Measurements from ENCODE around the gene OR52I2.

The OR52I2 gene

GRCh38 chr11:4581443-4581842 lies at the start of gene OR52I2:
Gene OR52I2, plus strand, starts transcription at chr11:4581743.
- no peak for DNase-seq

DNA sequence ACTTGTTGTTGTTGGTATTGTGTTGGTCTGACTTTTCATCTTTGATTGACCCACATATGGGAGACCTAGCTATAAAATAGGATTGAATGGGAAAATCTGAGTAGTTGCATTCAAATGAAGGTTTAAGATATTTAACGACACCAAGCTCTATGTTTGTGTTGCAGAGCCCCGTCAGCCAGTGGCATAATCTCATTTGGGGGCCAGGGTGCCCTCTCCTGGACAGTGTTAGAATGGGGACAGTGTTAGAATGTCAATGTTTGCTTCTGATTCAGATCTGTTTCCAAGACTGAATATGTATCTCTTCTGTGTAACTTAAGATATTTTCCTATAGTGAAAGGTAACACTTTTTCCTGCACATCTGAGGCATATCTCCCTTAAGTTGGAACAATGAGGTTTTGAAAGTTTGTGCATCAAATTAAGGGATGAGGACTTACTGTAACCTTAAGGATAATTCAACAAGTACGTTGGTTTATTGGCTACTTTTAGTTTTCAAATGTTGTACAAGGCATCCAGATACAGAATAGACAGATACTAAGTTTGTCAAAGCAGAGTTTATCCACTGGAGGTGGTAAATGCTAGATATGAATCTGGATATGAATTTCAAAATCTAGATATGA lies 41.8 kb upstream of the OR52I2 start:
- DNase-seq: peak; percentile 16

DNA sequence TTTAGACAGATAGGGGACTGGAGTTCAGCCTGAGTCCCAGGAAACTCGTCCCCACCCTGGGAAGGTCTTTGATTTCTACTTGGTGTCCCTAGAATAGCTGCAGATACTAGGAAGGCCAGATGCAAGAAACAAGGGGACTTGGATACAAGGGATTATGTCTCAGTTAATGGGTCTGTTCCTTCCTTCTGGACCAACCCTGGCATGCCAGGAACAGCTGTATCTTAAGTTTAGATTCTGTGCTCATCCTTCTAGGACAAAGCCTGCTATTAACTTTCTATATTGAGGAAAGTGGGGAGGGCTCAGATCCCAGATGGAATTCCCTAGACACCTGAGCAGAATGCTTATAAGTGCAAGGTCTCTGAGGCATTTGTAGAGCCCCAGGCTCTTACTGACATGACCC lies 40.5 kb upstream of the OR52I2 start:
- no peak for DNase-seq

- DNase-seq: no peak
Observed at GRCh38 chr11:4543561-4543960, 38.0 kb upstream of the OR52I2 start.

DNA sequence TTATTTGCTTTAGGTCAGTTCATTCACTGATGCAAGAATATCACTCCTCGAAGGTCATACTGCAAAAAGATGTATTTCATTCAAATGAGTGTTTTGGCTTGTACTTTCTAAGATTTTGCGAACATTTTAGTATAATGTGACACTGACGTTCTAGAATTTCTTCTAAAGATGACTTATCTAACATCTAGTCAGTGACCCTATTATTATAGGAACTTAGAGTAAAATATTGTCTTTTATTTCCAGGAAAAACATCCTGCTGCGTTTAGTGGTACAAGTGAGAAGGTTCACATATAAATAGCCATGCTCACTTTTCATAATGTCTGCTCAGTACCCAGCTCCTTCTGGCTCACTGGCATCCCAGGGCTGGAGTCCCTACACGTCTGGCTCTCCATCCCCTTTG lies 36.7 kb upstream of the OR52I2 start, which contains the start of gene OR52M1:
Gene OR52M1, plus strand, starts transcription at position 301 of the 400 bp plus-strand sequence. Its CDS starts 0 bp downstream, at position 301.
- DNase-seq: no peak

- DNase-seq: no peak
Observed at GRCh38 chr11:4546878-4547277, 34.7 kb upstream of the OR52I2 start.

DNA sequence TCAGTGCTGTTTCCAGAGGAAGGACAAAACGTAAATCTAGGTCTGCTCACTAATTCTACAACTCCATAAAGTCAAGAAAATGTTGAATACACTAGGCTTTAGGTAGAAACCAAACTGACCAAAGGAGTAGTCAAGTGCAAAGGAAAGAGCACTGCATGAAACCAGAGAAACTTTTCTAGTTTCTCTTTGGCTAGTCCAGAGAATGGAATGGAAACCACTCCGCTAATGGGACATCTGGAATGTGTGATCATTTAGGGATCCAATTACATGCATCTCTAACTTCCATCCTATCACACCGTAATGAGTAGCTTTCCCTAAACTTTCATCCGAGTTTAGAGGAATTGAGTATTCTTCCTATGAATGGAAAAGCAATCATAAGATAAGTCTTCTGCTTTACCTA lies 34.1 kb upstream of the OR52I2 start:
- DNase-seq: no peak

DNA sequence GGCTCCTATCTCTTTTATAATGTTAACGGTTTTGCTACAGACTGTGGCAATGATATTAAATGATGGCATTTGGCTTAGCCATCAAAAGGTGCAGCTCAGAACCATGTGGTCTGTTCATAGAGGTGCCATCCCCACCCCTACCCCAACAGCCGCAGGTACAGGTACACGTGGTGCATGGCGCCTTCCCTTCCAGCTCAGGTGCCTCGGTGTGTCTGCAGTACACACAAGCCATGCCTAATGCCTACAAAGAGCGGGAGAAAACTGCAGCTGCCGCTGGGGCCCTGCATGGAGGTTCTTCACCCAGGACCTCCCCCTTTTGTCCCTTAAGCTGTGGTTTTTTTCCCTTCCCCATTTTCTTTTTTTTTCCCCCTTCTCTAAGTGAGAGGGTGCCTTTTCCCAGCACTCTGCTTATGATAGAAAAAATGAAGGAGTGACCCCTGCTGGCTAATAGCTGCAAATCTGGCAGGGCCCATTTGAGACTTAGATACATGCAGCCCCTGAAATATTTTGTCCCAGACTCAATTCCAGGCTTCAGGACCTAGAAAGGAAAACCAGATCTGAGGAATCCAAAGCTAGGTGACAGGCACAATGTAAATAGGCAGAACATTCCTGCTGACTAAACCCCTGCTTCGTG lies 30.1 kb upstream of the OR52I2 start:
- no peak for DNase-seq

DNA sequence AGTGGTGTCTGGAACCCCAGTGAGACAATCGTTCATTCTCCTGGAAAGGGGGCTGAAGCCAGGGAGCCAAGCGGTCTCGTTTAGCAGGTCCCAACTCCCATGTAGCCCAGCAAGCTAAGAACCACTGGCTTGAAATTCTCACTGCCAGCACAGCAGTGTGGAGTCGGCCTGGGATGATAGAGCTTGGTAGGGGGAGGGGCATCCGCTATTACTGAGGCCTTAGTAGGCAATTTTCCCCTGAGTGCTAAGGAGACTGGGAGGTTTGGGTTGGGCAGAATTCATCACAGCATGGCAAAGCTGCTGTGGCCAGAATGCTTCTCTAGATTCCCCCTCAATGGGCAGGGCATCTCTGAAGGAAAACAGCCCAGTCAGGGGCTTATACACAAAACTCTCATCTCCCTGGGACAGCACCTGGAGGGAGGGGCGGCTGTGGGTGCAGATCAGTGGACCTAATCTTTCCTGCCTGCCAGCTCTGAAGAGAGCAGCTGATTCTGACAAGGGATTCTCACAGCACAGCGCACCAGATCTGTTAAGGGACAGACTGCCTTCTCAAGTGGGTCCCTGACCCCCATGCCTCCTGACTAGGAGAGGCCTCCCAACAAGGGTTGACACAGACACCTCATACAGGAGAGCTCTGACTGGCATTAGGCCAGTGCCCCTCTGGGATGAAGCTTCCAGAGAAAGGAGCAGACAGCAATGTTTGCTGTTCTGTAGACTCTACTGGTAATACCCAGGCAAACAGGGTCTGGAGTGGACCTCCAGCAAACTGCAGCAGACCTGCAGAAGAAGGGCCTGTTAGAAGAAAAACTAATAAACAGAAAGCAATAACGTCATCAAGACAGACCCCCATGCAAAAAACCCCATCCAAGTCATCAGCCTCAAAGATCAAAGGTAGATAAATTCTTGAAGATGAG lies 21.8 kb upstream of the OR52I2 start:
- no peak for DNase-seq

- DNase-seq: no peak
Observed at GRCh38 chr11:4560467-4560866, 21.1 kb upstream of the OR52I2 start.

- no peak for DNase-seq
Observed at GRCh38 chr11:4565371-4565770, 16.2 kb upstream of the OR52I2 start.

DNA sequence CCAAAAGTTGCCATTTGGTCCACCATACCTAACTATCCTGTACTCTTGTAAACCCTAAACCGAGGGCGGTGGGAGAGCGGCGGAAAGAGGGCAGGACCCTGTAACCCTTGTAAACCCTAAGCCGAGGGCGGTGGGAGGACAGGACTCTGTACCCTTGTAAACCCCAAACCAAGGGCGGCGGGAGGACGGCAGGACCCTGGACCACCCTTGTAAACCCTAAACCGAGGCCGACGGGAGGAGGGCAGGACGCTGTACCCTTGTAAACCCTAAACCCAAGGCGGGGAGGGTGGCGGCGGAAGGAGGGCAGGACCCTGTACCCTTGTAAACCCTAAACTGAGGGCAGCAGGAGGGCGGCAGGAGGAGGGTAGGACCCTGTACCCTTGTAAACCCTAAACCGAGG lies 12.5 kb upstream of the OR52I2 start:
- DNase-seq: no peak

- no peak for DNase-seq
Observed at GRCh38 chr11:4576880-4577279, 4.7 kb upstream of the OR52I2 start.

DNA sequence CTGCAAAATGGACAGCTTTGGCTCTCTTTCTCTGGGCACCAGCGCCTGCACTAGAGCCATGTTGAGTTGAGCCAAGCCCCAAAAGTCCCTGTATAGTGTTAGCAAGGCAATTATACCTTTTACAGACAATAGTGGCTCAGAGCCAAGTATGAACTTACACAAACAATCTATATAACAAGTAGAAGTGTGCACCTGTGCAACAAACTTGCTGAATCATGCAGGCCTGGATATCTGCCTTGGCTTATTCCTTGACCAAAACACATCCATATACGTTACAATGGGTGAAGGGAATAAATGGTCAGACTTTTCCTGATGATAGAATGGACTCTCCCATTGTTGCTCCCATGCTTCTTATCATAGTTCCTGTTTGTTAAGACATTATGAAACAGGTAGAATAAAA lies 3.8 kb upstream of the OR52I2 start:
- DNase-seq: no peak

DNA sequence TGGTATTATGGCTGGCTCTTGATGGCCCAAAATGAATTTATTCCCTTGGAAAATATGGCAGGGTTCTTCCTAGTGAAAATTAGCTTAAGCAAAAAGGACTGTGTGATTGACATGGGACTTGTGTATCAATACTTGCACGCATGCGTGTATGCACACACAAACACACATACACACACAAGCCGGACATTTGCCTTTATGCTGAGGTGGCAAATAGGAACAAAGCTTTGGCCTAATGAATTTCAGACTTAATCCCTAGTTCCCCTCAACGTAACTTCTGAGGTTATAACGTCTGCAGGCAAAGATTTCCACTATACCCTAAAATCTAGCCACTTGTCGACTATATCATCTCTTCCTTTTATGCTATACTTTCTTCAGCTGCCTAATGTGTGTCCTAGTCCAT lies 2.9 kb upstream of the OR52I2 start:
- no peak for DNase-seq

DNA sequence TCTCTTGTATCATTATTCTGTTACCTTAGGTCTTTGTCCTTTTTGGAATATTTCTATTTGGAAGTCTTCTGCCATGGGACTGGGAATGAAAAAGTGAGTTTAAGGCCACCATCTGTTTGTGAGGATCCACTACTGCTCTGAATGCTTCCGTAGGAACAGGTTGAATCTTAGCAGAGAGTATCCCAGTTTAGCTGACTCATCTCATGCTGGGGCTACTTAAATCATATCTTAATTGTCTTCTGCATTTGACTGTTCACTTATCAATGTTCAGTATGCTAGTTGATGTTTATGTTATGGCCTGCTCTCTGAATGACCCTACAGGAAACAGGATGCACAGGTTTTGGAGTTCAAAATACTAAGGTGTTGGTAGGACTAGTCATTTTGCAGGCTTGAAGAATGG lies 1.4 kb upstream of the OR52I2 start:
- DNase-seq: no peak

DNA sequence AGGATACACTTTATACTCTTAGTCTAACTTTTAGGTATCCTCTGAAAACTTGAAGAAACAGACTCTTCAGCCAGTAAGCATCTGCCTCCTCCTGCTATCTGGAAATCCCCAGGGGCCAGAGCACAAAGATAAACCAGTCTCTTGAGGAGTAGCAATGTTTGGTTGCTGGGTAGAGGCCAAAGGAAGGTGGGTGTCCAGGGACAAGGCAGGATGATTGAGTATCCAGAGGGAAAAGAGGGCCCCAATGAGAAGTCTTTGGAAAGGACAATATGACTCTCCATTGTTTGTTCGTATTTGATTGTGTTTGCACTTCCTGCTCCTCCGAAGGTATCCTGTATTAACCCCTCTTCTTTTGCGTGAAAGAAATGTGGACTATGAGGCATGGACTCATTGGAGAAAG lies 7.5 kb downstream of the OR52I2 start:
- DNase-seq: no peak

GRCh38 chr11:4593739-4594138 lies 12.2 kb downstream of the OR52I2 start, which contains the start of gene OR52I1:
Gene OR52I1, plus strand, starts transcription at chr11:4594039. Its CDS starts 0 bp downstream, at chr11:4594039.
- DNase-seq: no peak

GRCh38 chr11:4605057-4605456 lies 23.5 kb downstream of the OR52I2 start:
- no peak for DNase-seq

DNA sequence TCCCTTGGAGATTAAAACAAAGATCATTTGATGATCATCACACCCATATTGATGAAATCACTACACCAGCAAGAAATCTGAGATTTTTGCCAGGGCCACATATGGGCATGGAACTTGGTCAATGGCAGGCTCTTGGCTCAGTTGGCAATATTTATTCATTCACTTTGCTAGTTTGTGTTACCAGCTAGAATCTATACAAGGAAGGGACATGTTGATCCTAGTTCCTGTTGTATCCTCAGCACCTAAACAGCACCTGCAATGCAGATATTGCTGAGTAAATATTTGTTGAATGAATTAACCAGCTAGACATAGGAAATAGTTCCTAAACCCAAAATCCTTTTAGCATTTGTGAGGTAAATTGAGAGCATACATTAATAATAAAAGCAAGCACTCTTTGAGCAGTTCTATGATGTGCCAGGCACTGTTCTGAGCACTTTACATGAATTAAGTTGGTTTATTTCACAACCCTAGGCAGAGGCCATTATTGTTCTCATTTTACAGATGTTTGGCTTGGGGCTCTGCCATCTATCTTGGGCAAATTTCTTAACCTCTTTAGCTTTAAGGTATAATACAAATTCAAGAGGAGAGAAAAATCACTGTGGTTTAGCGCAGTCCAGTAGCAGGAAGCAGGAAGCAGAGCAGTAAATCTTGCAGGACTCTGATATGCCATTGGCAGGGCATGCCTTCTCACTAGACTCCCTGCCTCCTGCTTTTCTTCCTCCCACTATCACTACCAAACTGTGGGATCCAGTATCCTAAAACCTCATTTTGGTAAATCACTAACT lies 24.9 kb downstream of the OR52I2 start:
- no peak for DNase-seq

- DNase-seq: no peak
Observed at GRCh38 chr11:4607096-4607495, 25.6 kb downstream of the OR52I2 start.

- peak; percentile 75 for DNase-seq
Observed at GRCh38 chr11:4607781-4608666, 26.5 kb downstream of the OR52I2 start, which contains the start of gene TRIM68. Gene TRIM68, minus strand, starts transcription at chr11:4608231. Its CDS starts 2,727 bp downstream, at chr11:4605504.
